GM18517 (cell line): ENCODE results near the gene SCN3A.

Source experiments
- ATAC-seq: cut with Tn5 transposase; IDR thresholded peaks from one replicate; pipeline ENCODE4 v1.9.1; 2021; ENCODE audit warnings: mild to moderate bottlenecking, moderate library complexity; ENCODE audit not compliant: unreplicated experiment

Gene SCN3A

GRCh38 chr2:165203689-165204559 is at the start of gene SCN3A:
Gene SCN3A, minus strand, starts transcription at chr2:165204050. Its CDS starts 27,656 bp downstream, at chr2:165176394.
- peak; percentile 55 for ATAC-seq

DNA sequence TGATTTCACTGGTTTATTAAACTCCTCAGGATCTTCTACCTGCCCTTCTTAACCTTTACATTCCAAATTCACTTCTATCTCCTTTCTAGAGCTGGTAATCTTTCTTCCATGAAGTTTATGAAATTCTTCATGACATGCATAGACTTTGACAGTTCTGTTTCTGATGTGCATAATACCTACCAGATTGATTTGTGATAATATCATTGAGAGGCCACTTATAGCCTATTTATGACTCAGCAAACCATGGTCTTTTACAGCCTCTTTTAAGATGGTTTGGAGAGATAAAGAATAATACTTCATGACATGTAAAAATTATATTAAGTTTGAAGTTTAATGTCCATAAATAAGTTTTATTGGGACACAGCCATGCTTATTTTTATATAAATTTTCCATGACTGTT is 49.3 kb upstream of the SCN3A start:
- ATAC-seq: no peak

DNA sequence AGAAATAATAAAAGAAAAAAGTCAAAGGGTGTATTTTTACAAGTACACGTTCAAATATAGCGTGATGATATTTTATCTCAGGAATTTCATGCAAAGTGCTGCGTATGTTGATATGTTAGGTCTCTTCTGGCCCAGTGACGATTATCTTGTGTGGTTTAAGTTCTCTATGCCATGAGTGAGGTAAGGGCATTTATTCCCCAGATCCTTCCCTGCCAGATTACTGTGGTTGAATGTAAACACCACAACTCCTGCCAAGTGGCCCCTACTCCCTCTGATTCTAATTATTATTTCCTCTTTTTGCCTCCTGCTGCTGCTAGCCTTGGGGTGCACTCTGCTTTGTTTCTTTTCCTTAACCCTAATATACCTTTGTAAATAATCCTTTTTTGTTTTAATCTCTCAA is 47.5 kb upstream of the SCN3A start:
- no peak for ATAC-seq

DNA sequence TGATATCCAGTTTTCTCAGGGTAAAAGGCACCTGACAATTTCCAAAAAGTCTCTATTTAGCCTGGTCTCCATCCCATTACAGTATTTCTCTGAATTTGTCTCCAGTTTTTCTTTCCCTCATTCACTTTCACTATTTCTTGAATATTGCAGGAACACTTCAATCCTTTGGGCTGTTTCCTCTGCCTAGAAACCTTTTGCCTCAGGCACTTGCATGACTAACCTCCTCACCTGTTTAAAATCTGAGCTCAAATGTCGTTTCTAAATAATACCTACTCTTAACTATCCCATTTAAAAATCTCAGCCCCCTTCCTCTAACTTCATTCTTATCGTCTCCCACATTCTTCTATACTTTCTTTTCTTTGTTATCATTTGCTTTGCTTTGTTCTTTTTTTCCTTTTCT is 44.4 kb upstream of the SCN3A start:
- no peak for ATAC-seq

- no peak for ATAC-seq
Measured at GRCh38 chr2:165245081-165245793, 41.4 kb upstream of the SCN3A start.

- no peak for ATAC-seq
Measured at GRCh38 chr2:165240916-165241315, 37.1 kb upstream of the SCN3A start.

DNA sequence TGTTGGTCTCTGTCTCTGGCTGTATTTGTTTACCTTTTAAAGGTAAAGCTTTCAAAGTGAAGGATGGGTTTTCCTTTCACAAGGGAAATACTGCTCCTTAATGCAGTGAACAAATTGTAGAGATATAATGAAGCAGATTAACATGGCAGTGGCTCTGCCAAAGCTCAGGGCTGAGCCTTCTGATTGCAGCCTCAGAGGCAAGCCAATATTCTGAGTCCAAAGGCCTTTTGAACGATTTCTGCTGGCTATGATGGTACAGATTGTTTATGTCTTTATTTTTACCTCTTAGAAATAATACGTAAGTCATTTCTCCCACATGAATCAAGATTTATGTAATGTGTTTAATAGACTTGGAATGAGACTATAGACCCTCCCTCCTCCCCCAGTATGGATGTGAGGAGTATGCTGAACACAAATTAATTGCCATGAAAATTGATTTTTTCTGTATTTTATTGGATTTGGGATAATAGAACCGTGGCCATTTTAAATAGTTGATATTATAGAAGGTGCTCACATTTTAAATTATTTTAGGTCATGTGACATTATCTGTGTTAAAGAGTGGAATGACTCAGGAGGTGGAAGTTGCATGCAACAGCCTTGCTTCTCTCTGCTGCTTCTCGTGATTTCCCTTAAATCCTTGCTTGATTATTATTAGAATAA is 36.1 kb upstream of the SCN3A start:
- no peak for ATAC-seq

GRCh38 chr2:165239230-165239629 is 35.4 kb upstream of the SCN3A start, which contains the start of gene SCN2A:
Gene SCN2A, plus strand, starts transcription at chr2:165239414. Its CDS starts 56,410 bp downstream, at chr2:165295824.
- peak; percentile 78 for ATAC-seq

DNA sequence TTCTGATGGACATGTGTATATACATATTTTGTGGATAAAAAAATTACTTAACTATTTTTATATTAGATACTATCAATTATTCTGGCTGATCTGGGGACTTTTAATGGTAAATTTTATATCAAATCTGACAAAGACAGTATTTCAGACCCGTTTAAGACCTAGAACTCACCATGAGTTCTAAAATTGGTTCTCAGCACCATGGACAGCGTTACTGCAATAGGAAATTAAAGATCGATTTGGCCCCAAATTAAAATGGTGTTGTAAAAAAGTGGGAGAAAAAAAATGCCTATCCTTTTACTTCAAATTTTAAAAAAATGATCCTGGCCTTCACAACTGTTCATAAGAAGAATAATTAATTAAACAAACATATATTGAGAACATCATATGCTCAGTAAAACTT is 34.4 kb upstream of the SCN3A start:
- ATAC-seq: no peak

DNA sequence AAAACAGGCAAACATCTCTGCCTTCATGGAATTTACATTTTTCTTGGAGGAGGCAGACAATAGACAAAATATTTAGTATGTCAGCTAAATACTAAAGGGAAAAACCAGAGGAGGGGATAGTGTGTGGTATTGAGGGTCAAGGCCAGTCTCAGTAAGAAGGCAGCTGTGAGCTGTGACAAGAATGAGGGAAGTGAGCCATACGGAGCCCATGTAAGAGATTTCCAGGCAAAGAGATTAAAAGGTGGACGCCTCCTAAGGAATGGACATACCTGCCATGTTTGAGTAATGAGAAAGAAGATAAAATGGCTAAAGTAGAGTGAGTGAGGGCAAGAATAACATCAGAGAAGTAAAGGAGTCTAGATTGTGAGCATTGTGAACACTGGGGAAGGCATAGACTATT is 33.2 kb upstream of the SCN3A start:
- no peak for ATAC-seq

DNA sequence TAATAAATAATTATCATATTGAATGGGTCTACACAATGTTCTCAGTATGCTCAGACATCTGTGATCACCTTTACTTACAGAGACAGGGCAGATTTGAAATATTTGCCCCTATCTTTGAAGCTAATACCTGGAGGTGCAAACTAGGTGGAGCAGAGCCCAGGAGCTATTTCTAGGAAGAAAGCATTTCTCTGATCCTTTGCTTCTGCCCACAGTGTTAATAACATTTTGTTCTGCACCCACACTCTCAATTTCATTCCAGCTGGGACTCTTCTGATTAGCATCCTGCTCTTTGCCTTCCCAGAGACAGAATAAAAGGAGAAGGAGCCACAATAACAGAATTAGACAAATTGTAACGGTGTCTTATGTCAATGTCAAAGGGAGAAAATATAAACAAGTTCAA is 23.7 kb upstream of the SCN3A start:
- ATAC-seq: no peak

- no peak for ATAC-seq
Measured at GRCh38 chr2:165224941-165225340, 21.1 kb upstream of the SCN3A start.

DNA sequence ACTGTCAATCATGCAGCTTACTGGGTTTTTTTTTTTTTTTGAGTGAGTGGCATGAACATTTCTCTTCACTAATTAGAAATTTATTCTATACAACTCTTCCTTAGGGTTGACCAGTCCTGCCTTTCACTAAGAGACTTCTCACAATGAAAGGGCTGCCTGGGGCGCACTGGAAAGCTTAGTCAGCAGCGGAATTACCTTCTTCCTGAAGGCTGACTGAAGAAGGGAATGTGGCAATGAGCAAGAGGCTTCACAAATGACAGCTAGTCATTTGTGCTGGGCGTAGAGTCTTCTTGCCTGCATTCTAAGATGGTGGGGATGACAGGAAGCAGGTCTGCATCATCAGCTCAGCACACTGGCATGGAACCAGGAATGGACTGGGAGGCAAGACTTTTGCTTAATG is 15.6 kb upstream of the SCN3A start:
- ATAC-seq: no peak

DNA sequence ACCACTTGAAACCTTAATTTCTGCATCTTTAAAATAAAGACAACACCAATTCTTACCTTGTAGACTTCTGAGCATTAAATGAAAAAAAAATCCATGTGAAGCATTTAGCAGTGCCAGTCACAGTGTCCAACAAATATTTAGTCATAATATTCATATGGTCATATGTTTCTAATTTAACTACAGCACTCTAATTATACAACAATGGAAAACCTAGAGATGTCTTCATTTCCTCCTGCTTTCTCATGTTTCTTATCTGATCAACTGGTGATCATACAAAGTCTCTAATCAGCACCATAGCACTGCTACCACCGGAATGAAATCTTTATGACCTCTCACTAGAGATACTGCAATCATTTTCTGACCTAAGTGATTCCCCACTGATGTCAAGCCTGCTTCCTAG is 10.2 kb upstream of the SCN3A start:
- ATAC-seq: no peak

DNA sequence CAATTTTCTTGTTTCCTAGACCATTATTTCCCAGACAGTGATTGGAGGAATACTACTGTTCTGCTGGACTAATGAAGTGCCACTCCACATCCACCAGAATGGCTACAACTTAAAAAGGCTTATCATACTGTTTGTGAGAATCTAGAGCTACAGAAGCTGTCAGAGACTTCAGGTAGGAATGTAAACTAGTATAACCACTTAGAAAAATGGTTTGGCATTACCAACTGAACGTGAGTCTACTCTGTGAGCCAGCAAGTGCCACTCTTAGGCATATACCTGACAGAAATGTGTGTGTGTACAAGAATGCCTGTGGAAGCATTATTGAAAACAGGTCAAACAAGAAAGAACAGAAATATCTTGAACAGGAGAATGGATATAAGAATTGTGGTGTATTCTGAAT is 4.2 kb upstream of the SCN3A start:
- no peak for ATAC-seq

GRCh38 chr2:165205865-165206264 is 2.0 kb upstream of the SCN3A start:
- no peak for ATAC-seq

DNA sequence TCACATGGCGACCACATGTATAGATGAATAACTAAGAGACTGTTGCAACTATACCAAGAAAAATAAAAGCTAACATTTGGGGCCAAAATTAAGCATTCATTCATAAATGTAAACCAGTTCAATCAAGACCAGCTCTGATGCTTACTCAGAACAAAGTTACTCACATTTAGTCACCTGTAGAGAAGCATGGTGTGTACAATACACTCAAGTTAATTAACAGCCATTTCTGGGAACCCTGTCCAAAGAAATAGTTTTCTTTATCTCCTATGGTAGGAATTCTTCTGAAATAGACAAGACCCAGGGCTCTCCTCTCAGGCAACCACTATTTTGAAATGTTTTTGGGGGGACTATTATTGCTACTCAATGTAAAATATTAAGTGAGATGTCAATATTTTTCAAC is 1.6 kb downstream of the SCN3A start:
- no peak for ATAC-seq

DNA sequence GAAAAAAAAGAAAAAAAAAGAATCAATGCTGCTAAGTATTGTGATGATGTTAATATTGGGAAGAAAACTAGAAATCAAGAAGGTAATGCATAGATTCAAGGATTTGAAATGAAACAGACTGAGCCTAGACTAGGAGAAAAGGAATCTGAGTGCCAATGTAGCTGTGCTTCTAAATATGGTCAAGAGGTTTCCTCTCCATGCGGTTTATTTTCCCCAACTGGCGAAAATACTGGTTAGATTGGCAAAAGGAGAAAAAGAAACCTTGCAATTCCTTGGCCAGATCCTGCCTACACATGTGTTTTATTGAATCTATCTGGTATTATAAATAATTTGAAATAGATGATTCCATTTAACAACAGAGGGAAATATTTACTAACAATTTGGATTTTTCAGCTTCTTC is 5.7 kb downstream of the SCN3A start:
- ATAC-seq: no peak

DNA sequence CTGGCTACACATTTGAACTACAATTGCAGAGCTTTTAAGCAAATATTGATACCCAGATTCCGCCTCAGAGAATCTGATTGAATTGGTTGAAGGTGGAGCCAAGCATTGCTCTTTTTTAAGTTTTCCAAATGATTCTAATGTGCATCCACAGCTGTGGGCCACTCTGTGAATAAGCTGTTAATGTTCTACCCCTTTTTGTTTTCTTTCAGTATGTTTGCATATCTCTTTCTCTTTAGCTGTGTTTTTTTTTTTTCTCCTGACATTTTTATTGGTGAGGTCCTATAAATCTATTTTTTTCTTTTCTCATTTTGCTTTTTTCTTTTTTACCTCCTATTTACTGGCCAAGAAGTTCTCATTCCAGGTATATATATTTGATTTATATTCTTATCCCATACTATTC is 6.5 kb downstream of the SCN3A start:
- no peak for ATAC-seq

- no peak for ATAC-seq
Measured at GRCh38 chr2:165196411-165196810, 7.4 kb downstream of the SCN3A start.

GRCh38 chr2:165193178-165193777 is 10.6 kb downstream of the SCN3A start:
- ATAC-seq: peak; percentile 97
